GM21717 (cell line): ENCODE measurements around the gene NETO2.
"Not testable (repeated sequence)": the region's sequence is repeated elsewhere in the genome, so short reads cannot be mapped to it uniquely, and the experiment has no call there.

Experiments used
- ATAC-seq: cut with Tn5 transposase; IDR thresholded peaks from one replicate; pipeline ENCODE4 v1.9.1; 2021; ENCODE audit warnings: mild to moderate bottlenecking, moderate library complexity; ENCODE audit not compliant: unreplicated experiment

NETO2 gene

GRCh38 chr16:47143677-47144558 lies at the start of gene NETO2:
NETO2 (minus strand) TSS chr16:47143945; CDS start chr16:47143612, 333 bp downstream.
- peak; percentile 50 for ATAC-seq

GRCh38 chr16:47182318-47182717 lies 38.6 kb upstream of the NETO2 start:
- ATAC-seq: no peak

GRCh38 chr16:47181066-47181465 lies 37.3 kb upstream of the NETO2 start:
- ATAC-seq: not testable (repeated sequence)

- ATAC-seq: no peak
These were observed 36.3 kb upstream of the NETO2 start for GRCh38 chr16:47180073-47180472.

GRCh38 chr16:47175152-47175551 lies 31.4 kb upstream of the NETO2 start:
- ATAC-seq: no peak

GRCh38 chr16:47162670-47163420 lies 19.1 kb upstream of the NETO2 start:
- ATAC-seq: no peak

GRCh38 chr16:47161464-47161863 lies 17.7 kb upstream of the NETO2 start:
- ATAC-seq: no peak

GRCh38 chr16:47160422-47160821 lies 16.7 kb upstream of the NETO2 start:
- ATAC-seq: no peak

- no peak for ATAC-seq
These were observed 15.2 kb upstream of the NETO2 start for GRCh38 chr16:47158992-47159391.

GRCh38 chr16:47156680-47157215 lies 13.0 kb upstream of the NETO2 start:
- no peak for ATAC-seq

GRCh38 chr16:47152501-47152900 lies 8.8 kb upstream of the NETO2 start:
- ATAC-seq: not testable (repeated sequence)

- no peak for ATAC-seq
These were observed 6.3 kb upstream of the NETO2 start for GRCh38 chr16:47150067-47150466.

- ATAC-seq: no peak
These were observed 773 bp upstream of the NETO2 start for GRCh38 chr16:47144559-47144877.

GRCh38 chr16:47142821-47143676 lies 696 bp downstream of the NETO2 start:
- ATAC-seq: peak; percentile 66

GRCh38 chr16:47142486-47142820 lies 1.3 kb downstream of the NETO2 start:
- no peak for ATAC-seq

- ATAC-seq: peak; percentile 61
These were observed 1.8 kb downstream of the NETO2 start for GRCh38 chr16:47141773-47142485.

GRCh38 chr16:47140686-47141085 lies 3.1 kb downstream of the NETO2 start:
- ATAC-seq: no peak

GRCh38 chr16:47139561-47140185 lies 4.1 kb downstream of the NETO2 start:
- no peak for ATAC-seq

GRCh38 chr16:47137925-47138324 lies 5.8 kb downstream of the NETO2 start:
- ATAC-seq: not testable (repeated sequence)
